Gastrocnemius medialis (tissue), 4 donors: ENCODE results near the gene ZMPSTE24. TPM values are rescaled to one million over a fixed set of nuclear protein-coding genes. Genes with fewer than 3 reads are reported as not detected.

Experiments
- ATAC-seq, 2 donors: fragments of 150-250 bp; one replicate each; pipeline ENCODE4 v1.9.1; 2016
- DNase-seq, 2 donors: peaks; one replicate each; pipeline ENCODE4 v3.0.0-alpha.2; 2019
- H3K27ac ChIP-seq, 4 donors: fragments of 200-600 bp; sonication (generic); 1 replicate in 1 of 4; 2 replicates in 3 of 4; pipeline ENCODE4 v1.5.1; 2016 to 2018; ENCODE audit warnings: mild to moderate bottlenecking in 2 of 4, moderate library complexity in 1 of 4
- H3K27me3 ChIP-seq, 3 donors: fragments of 200-600 bp; sonication (generic) in 2 of 3; 1 replicate in 1 of 3; 2 replicates in 2 of 3; pipeline versions ENCODE4 v1.5.1 to v1.6.0; 2016 to 2019; ENCODE audit warnings: mild to moderate bottlenecking in 1 of 3, moderate library complexity in 1 of 3
- H3K36me3 ChIP-seq, 2 donors: fragments of 200-600 bp; sonication (generic) in 1 of 2; one replicate each; pipeline ENCODE4 v1.5.1; 2017 to 2018
- H3K4me1 ChIP-seq, 2 donors: fragments of 200-600 bp; sonication (generic) in 1 of 2; one replicate each; pipeline ENCODE4 v1.5.1; 2016 to 2017; ENCODE audit warnings: mild to moderate bottlenecking in 2 of 2
- H3K4me3 ChIP-seq, 4 donors: fragments of 200-600 bp; sonication (generic) in 3 of 4; 1 replicate in 1 of 4; 2 replicates in 3 of 4; pipeline ENCODE4 v1.5.1; 2016 to 2019; ENCODE audit warnings: mild to moderate bottlenecking in 2 of 4
- H3K9me3 ChIP-seq, 3 donors: fragments of 200-600 bp; sonication (generic) in 2 of 3; 1 replicate in 1 of 3; 2 replicates in 2 of 3; pipeline ENCODE4 v1.5.1; 2016 to 2019
- POLR2A ChIP-seq, 2 donors: fragments of 450-650 bp; IDR thresholded peaks; one replicate each; pipeline ENCODE4 v1.6.1; 2017; ENCODE audit warnings: antibody characterized with exemption in 2 of 2, mild to moderate bottlenecking in 2 of 2, moderate library complexity in 2 of 2
- in situ Hi-C, 4 donors: fragments of 200-750 bp; cut with MboI; loops; one replicate each; pipeline versions ENCODE4 v1.15.0 to v1.8.0; 2017; ENCODE audit warnings: low sequenced_read_pairs in 4 of 4
- intact Hi-C: fragments of 100-400 bp; cut with DNase I; formaldehyde crosslinking; loops from one replicate; pipeline ENCODE4 v1.15.1; 2023; ENCODE audit warnings: low total_unique reads
- total RNA-seq, 4 donors: library from RNA; depleted of rRNA; stranded (reverse); fragments of >200 nt; gene quantifications; one replicate each; pipeline versions ENCODE4 v1.1.0 to v1.2.3, GENCODE V29; 2016
- TF ChIP-seq, protein P1 (sequence below), 5 experiments: fragments of 450-650 bp in 3 of 5; fragments of 200-600 bp in 2 of 5; sonication (generic) in 2 of 5; IDR thresholded peaks in 4 of 5; conservative IDR thresholded peaks in 1 of 5; 1 replicate in 4 of 5; 2 replicates in 1 of 5; pipeline ENCODE4 v1.5.1; 2016 to 2019; ENCODE audit warnings: antibody characterized with exemption in 5 of 5, mild to moderate bottlenecking in 3 of 5, moderate library complexity in 3 of 5

ZMPSTE24 gene
- total RNA-seq, 4 donors from 2014 or later = 19.9 to 31.9 (median 24.0) TPM

DNA sequence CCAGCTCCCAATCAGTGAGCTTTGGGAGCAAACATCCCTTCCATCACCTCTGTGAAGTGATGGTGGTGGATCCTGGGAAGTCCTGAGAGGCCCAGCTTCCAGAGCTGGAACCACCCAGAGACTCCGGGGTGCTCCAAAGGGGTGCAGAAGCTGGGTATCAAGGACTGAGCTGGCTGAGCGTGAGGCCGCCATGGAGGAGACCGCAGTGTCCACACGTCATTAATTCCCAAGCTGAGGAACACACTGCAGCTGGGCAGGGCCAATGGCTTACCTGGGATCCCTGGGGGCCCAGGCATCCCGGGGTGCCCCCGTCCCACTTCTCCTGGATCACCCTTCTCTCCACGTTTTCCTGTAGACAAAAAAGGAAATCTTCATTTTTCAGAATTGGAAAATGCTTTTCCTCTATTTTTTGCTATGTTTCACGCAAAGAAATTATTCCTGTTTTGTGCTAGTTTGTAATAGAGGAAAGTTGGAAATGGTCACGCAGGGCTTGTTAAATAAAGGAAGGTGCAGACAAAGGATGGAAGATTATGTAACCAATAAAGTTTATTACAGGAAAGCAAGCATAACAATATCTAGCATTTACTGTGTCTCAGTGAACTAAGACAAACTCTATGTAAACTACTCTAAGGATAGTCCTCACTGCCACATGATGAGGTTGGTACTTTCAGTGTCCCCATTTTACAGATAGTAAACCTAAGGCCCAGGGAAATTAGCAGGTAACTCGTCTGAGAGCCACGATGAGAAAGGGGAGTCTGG lies 43.7 kb downstream of the ZMPSTE24 start:
- TF ChIP-seq, protein P1, sequence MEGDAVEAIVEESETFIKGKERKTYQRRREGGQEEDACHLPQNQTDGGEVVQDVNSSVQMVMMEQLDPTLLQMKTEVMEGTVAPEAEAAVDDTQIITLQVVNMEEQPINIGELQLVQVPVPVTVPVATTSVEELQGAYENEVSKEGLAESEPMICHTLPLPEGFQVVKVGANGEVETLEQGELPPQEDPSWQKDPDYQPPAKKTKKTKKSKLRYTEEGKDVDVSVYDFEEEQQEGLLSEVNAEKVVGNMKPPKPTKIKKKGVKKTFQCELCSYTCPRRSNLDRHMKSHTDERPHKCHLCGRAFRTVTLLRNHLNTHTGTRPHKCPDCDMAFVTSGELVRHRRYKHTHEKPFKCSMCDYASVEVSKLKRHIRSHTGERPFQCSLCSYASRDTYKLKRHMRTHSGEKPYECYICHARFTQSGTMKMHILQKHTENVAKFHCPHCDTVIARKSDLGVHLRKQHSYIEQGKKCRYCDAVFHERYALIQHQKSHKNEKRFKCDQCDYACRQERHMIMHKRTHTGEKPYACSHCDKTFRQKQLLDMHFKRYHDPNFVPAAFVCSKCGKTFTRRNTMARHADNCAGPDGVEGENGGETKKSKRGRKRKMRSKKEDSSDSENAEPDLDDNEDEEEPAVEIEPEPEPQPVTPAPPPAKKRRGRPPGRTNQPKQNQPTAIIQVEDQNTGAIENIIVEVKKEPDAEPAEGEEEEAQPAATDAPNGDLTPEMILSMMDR (IDR thresholded peaks at IDR 0.05 in 4 of 5, conservative IDR thresholded peaks at IDR 0.05 in 1 of 5) = no peak
- TF ChIP-seq POLR2A (IDR thresholded peaks at IDR 0.05) = no peak
- in situ Hi-C loops = no loop called here
- DNase-seq (no peak), ATAC-seq (no peak)
- Histone ChIP-seq H3K27me3 (peaks cover 0 to 18% (median 7%) of the 10 kb centered on the region in 3 donors), H3K9me3 (no peaks in the 10 kb centered on the region), H3K4me1 (no peaks in the 10 kb centered on the region), H3K27ac (no peak overlapping the region), H3K36me3 (no peaks in the 10 kb centered on the region), H3K4me3 (no peak overlapping the region)
- intact Hi-C loops = no loop called here

DNA sequence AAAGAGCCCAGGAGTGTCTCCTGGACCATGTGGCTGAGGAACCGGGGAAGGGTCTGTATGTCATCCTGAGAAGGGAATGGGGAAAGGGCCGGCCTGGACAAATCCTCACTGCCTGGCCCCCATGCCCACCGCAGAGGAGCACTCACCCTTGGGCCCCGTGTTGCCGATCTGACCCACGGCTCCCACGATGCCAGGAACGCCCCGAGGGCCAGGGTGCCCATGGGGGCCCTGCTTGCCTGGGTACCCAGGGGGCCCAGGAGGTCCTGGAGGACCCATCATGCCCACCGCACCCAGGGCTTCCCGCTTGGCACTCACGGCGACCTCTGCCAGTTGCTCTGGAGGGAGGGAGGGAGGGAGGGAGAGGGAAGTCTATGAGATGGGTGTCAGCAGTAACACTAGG lies 44.4 kb downstream of the ZMPSTE24 start:
- Histone ChIP-seq H3K27ac (no peak overlapping the region), H3K4me3 (no peak overlapping the region), H3K9me3 (no peaks in the 10 kb centered on the region), H3K4me1 (no peaks in the 10 kb centered on the region), H3K27me3 (peaks cover 0 to 18% (median 7%) of the 10 kb centered on the region in 3 donors), H3K36me3 (no peaks in the 10 kb centered on the region)
- in situ Hi-C loops (no loop called here), intact Hi-C loops (no loop called here)
- TF ChIP-seq, protein P1 (IDR thresholded peaks at IDR 0.05 in 4 of 5, conservative IDR thresholded peaks at IDR 0.05 in 1 of 5) = no peak
- TF ChIP-seq POLR2A (IDR thresholded peaks at IDR 0.05) = no peak
- ATAC-seq (no peak), DNase-seq (no peak)

DNA sequence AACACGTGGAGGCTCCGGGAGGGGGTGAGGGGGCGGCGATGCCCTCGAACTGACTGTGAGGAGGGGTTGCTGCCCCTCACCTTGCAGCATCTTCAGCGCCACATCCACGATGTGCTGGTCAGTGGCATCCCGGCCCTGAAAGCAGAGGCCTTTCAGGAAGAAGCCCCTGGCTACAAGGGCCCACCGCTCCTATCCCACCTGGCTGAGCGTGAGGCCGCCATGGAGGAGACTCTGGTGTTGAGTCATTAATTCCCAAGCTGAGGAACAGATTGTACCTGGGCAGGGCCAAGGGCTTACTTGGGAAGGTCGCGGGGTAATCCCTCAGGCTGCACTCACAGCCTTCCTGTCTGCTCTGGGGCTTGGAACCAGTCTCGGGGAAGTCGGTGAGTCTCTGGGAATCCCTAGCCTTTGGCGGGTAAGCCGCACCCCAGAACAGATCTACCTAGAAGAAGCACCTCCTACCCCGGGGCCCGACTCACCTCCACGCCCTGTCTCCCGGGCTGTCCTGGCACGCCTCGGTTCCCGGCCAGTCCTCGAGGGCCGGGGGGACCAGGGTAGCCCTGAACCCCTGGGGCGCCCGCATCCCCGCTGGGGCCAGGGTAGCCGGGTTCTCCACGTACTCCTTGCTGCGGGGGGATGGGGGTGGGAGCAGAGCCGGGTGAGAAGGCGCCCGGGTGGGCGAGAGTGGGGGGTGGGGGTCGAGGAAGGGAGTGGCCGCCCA lies 45.2 kb downstream of the ZMPSTE24 start:
- H3K9me3 ChIP-seq = no peaks in the 10 kb centered on the region
- H3K27ac ChIP-seq = no peak overlapping the region
- H3K36me3 ChIP-seq = no peaks in the 10 kb centered on the region
- no peak overlapping the region for H3K4me3 ChIP-seq
- H3K27me3 ChIP-seq = peaks cover 0 to 18% (median 7%) of the 10 kb centered on the region in 3 donors
- intact Hi-C loops = no loop called here
- no peak for TF ChIP-seq POLR2A (IDR thresholded peaks at IDR 0.05)
- TF ChIP-seq, protein P1 (IDR thresholded peaks at IDR 0.05 in 4 of 5, conservative IDR thresholded peaks at IDR 0.05 in 1 of 5) = no peak
- H3K4me1 ChIP-seq = no peaks in the 10 kb centered on the region
- ATAC-seq (no peak), DNase-seq (no peak)
- in situ Hi-C loops = no loop called here

DNA sequence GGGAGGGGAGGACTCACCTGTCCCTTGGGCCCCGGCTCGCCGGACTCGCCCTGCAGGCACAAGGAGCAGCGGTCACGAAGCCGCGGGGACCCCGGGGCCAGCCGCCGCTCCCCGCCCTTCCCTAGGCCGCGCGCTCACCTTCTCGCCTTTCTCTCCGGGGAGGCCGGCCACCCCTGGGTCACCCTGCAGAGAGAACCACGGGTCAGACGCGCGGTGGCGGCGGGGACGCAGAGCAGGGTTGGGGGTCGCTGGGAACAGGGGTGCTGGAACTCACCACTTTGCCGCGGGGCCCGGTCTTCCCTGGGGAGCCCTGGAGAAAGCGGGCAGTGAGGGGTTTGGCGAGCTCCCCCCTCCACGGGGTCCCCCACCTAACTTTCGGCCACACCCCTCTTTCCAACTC lies 45.8 kb downstream of the ZMPSTE24 start:
- TF ChIP-seq POLR2A (IDR thresholded peaks at IDR 0.05) = no peak
- TF ChIP-seq, protein P1 (IDR thresholded peaks at IDR 0.05 in 4 of 5, conservative IDR thresholded peaks at IDR 0.05 in 1 of 5) = no peak
- H3K27ac ChIP-seq = no peak overlapping the region
- in situ Hi-C loops = no loop called here
- no peak for ATAC-seq
- no peaks in the 10 kb centered on the region for H3K9me3 ChIP-seq
- intact Hi-C loops = no loop called here
- H3K4me1 ChIP-seq = no peaks in the 10 kb centered on the region
- H3K27me3 ChIP-seq = peaks cover 0 to 18% (median 7%) of the 10 kb centered on the region in 3 donors
- no peaks in the 10 kb centered on the region for H3K36me3 ChIP-seq
- no peak overlapping the region for H3K4me3 ChIP-seq
- no peak for DNase-seq
